NCI-H146 treated with DMSO at 0.1 percent for 48 hours (cell line): ENCODE data around the gene C10orf67.
"Not testable (repeated sequence)": the region's sequence is repeated elsewhere in the genome, so short reads cannot be mapped to it uniquely, and the experiment has no call there.

Experiments used
- DNase-seq: peaks from one replicate; lab custom pipeline; 2025; ENCODE audit not compliant: unreplicated experiment; lab: John Stamatoyannopoulos, UW

The C10orf67 gene

DNA sequence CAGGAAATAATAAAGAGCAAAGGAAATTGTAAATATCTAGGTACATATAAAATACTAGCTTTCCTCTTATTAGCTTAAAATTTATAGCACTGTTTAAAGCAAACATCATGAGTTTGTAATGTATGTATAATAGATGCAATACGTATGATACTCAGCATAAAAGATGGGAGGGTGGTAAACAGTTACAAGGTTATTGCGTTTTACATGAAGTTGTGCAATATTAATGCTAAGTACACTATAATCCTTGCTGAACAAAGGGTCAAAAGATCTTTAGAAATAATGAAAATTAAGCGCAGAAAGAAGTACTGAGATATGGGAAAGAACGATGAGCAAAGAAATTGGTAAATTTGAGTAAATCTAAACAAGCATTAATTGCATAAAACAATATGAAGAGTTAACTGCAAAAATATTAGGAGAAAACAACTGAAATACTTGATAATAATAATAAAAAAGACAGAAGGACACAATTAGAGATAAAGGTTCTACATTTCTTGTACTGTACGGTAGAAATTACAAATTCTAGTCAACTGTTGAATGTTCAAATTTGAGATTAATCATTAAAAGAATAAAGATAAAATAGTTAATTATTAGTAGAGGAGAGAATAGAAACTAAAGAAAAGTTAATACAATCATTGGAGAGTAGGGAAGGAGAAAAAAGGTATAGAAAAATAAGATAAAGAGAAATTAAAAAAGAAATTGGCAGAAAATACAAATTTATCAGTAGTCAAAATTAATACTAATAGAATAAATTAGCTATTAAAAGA is 17.9 kb downstream of the C10orf67 start:
- DNase-seq: no peak

DNA sequence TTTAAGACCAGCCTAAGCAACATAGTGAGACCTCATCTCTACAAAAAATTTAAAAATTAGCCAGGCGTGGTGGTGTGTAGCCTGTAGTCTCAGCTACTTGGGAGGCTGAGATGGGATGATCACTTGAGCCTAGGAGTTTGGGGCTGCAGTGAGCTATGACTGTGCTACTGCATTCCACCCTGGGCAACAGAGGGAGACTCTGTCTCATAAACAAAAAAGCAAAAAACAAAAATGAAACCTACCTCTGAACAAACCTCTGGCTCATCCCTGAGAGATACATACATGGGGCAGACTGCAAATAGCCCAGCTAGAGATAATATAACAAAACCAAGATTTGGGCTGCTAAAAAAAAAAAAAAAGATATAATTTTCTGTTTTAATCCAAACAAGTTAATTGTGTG is 19.5 kb downstream of the C10orf67 start:
- no peak for DNase-seq

DNA sequence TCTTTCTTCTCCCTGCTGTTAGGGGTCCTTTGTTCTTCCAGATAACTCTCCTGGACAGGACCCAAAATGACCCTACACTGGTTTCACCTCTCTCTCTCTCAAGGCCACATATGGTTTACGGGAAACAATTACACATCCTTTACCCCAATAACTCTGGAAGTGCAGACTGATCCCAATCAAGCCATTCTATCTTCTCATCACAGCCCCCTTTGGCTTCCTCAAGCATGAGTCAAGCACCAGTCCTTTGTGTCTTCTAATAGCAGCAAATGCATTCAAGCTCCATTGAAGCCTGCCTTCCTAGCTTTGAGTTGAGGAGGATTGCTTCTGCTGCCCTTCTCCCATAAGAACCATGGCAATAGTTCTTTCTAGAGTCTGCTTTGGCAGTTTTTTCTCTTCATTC is 20.2 kb downstream of the C10orf67 start:
- no peak for DNase-seq

DNA sequence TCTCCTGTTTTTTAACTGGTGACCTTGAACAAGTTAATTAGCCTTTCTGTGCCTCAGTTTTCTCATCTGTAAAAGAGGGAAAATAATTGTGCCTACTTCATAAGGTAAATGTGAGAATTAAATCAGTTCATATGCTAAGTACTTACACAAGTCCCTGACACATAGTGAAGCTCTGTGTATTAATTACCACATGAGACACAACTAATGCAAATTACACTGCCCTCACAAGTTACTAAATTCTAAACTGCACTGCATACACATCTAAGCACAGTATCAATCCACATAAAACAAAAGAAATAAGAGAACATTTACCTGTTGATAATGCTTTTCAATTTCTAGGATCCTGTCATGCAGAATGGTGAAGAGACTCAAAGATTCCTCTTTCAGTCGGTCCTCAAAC is 22.5 kb downstream of the C10orf67 start:
- no peak for DNase-seq

DNA sequence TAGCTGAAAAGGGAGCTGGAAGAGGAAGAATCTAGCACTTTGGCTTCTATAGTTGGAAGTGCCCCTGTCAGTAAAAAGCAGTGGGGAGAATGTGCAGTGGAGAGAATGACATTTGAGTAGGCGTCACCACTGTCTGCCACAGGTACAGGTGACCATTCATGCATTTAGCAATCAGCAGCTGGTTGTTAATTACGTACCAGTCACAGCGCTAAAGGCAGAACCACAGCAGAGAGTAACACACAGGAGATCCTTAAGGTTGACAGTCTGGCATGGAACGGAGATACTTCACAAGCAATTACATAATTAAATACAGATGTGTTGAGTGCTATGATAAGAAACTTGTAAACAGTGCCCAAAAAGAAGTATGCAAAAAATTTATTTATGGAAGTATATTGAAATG is 24.8 kb downstream of the C10orf67 start:
- DNase-seq: no peak

DNA sequence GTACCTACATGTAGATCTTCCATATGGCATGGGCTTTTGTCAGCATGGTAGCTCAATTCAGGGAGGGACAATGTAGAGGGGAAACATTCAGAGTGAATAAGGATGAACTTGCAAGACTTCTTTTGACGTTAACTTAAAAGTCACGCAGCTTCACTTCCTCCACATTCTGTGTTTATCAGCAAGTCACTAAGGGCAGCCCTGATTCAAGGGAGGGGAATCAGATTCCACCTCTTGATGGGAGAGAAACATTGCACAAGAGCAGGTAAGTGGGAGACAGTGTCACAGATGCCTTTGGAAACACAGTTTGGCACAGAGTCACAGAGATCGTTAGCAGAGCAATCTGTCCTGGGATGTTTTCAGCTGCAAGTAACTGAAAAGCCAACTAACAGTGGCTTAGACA is 26.2 kb downstream of the C10orf67 start:
- DNase-seq: no peak

DNA sequence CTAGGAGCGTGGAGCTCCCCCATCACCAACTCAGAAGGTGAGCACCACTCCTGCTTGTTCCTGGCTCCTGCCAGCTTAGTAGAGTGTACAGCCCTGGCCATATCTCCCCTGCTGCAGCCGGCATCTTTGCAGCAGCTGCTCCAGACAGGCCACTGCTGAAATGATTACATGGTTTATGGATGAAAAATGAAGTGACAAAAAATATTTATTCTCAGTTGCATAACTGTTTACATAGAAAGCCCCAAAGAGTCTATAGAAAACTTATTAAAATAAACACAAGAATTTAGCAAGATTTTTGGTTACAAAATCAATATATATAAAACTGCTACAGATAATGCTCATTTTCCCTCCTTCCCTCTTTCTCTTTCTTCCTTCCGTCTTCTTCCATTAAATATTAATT is 27.2 kb downstream of the C10orf67 start:
- no peak for DNase-seq

DNA sequence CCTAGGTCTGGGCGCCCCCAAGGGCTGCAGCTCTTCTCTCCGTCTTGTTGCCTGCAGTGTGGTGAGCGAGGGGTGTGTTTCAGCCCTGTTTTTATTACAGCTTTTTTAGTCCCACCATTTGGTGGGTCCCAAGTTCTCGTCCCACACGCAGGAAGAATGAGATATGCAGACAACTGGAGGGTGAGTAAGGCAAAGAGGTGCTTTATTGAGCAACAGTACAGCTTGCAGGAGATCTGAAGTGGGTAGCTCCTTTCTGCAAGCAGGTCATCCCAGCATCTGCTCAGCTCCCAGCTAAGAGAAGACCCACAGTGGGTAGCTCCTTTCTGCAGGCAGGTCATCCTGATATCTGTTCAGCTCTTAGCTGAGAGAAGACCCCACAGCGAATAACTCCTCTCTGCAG is 28.2 kb downstream of the C10orf67 start:
- DNase-seq: no peak

DNA sequence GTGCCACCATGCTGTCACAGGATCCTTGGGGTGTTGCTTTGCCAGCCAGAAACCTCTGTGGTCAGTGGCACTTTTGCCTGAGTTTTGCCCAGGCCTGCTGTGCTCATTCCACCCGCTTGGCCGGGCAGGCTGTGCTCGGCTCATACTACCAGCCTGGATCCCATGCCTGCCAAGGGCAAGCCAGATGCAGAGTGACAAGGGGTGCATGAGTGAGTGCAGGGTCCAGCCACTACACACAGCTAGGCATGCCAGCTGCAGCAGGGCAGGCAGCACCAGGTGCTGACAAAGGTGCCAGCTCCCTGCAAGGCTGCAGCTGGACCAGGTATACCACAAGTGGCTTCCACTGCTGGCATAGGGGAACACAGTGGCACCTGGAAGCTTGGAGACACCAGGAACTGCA is 28.6 kb downstream of the C10orf67 start:
- no peak for DNase-seq

DNA sequence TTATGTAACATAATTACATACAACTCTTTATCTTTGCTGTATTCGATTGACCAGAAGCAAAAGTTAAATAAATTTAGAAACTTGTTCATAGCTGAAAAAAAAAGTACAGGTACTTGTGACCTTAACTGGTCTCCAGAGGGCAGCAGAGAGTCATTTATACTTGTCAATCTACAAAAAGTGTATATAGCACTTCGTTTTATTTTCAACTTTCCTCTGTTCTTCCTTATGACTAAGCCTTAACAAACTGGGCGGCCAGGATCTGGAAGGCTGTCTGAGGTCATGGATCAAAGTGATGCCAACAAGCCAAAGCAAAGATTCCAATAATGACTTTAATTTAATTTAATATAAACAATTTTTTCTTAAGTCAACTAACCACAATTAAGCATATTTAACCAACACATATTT is 29.8 kb downstream of the C10orf67 start:
- DNase-seq: peak; percentile 32

DNA sequence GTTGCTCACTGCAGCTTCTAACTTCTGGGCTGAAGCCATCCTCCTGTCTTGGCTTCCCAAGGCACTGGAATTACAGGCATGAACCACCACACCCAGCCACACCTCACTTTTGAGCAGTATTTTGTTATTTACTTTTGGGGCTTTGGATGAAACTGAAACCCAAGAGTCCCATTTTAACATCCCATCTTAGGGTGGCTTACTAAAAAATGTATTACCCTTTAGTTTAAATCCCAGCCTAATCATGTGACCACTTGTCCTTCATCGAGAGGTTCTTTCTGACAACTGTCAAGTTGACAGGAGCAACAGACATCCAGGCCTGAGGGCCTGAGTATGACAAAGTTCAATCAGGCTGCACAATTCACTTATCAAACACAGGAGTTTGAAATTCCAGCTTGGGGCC is 33.6 kb downstream of the C10orf67 start:
- no peak for DNase-seq

DNA sequence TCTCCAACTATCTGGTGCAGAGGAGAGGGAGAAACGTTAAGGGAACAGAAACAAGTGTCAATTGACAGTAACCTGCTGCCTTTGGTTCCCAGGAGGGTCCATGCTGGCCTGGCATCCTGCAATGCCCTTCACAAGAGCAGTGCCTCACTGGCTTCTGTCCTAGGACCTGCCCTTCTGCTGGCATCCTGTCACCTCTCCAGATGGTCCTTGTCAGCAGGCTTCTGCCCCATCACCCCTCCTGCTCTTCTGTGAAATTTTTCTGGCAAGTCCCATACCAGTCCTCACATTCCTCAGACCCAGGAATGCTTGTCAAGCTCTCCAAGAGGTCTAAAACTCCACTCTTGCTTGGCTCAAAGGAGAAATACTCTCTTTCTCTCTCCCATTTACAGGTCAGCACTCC is 34.2 kb downstream of the C10orf67 start:
- no peak for DNase-seq

DNA sequence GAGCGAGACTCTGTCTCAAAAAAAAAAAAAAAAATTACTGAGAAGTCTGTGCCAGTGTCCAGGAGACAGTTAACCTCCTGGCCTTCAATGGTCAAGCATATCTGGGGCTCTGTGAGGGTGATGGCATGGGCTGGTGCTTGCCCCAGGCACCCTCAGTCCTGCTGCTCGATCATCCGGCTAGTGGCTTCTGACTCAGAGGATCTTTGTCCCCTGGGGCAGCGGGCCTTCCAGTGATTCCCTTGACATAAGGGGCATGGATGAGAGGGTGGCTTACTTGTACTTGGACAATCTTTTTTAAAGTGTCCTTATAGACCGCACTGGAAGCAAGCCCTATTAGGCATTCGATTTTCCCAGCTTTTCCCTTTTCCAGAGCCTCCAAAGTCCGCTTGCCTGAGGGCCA is 44.6 kb downstream of the C10orf67 start:
- not testable (repeated sequence) for DNase-seq

DNA sequence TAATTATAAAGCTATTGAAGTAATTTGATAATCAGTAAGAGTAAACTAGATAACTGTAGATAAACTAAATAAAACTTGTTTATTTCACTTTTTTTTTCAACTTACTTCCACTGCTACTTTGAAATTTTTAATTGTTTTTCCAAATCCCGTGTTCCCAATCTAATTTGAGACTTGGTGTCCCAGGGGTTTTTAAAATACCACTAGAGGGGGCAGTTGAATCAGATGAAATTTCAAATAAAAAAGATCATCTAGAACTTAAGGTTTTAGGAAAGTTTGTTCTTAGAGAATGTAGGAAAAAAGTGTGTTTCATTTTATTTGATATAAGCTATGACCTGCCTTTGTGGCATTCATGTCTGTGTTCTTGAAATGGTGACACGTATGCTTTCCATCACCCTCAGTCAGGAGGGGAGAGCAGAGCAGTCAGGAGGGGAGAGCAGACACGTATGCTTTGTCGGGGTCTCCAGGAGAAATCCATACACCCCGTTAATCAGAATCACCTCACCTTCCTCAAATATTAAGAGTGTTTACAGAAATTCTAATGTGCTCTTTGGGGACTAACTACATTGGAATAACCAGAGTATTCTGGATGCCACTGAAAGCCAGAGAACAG is 49.9 kb downstream of the C10orf67 start:
- DNase-seq: no peak

DNA sequence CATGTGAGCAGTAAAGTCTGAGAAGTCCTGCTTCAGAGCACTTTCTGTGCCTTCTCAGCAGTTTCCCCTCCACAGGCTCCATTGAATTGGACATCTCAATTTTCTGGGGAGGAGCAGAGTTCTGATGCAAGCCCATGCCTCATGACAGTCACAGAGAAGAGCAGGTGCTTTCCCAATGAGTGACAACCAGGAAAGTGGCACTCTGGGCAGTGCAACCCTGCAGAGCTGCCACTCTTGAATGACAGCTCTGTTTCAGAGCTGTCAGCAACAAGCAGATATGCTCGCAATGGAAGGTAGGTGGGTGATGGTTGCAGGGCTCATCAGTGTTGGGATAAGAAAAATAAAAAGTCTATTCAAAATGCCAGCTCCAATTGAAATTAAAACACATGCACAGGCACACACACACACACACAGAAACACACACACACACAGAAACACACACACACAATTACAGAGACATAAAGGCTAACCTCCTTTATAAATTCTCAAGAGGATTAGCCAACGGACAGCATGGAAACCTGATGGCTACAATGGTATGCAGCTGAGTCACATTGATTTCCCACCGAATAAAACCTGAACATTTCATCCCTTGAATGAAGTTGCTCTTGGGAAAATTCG is 50.5 kb downstream of the C10orf67 start:
- no peak for DNase-seq

DNA sequence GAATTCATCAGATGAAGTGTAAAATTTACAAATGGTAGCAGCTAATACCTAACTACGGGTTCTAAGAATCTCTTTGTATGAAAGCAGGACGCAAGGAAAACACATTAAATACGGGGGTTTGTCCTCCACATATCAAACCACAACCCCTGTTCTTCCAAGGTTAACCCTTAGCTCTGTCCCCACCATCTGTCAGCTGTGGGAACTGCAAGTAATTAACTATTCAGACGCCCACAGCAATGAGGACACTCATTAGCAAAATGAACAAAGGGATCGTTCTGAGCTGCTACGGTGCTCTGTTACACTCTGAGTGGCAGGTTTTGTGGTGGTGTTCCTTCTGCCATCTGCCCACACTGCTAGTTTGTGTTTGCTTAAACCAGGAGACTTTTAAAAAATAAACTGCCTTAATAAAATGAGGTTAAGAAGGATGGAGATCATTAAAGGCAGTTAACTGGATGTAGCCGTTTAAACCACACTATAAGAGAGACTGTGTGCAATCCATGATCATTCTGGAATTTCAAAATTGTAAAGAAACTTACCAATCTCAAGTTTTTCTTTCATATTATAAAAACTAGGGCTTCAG is 51.4 kb downstream of the C10orf67 start:
- peak; percentile 38 for DNase-seq

DNA sequence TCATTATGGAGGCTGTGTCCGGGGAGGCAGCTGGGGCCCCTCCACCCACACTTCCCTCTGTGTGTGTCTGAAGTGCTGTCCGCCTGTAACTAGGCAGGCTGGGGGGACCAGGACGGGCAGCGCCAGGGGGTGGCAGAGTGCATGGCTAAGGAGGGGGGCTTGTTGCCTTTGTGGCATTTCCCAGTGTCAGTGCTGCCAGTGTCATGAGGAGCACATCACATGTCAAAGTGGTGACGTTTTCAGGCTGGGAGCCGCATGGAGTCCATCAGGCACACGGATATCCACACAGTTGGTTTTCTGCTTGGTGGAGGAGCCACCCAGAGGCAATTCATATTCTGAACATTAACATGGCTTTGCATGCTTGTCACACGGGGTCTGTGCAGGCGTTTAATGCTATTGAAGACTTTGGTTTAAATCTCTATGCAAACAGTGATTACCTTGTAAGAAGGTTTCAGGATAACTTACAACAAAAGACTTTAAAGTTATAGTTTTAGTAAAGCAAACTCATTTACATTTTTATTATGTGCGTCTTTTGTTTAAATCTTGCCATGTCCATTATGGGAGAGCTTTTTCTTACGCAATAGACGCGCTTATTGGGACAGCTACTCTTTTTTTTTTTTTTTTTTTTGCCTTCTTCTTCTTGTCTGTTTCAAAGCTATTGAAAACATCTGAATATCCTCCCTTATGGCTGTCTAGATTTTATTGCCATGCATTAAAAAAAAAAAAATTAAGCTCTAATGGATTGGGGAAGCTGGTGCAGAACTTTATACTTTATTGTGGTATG is 52.9 kb downstream of the C10orf67 start:
- DNase-seq: no peak

DNA sequence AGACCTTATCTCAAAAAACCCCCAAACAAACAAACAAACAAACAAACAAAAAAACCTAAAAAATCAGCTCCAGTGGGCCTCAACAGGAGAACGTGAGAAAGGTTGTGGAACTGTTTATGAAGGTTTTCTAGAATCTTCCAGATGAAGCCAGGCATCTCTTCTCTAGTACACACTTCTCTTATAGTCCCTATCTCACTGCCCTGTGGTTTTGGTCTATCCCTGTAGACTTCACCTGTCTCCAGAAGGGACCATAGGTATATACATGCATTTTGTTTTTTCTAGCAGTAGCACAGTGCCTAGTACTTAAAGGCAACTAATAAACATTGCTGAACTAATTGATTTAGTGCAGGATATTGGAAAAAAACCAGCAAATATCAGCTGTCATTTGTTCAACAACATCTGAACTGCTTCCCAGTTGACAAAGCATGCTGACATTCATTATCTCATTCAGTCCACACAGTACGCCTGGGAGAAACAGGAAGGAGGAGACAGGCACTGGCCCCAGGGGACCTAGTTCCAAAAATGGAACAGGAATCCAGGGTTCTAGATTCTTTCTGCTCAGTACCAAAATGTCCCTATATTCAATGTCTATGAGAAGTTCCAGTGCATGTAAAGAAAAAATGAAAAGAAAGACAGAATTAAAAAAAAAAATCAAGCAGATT is 59.8 kb downstream of the C10orf67 start:
- no peak for DNase-seq

DNA sequence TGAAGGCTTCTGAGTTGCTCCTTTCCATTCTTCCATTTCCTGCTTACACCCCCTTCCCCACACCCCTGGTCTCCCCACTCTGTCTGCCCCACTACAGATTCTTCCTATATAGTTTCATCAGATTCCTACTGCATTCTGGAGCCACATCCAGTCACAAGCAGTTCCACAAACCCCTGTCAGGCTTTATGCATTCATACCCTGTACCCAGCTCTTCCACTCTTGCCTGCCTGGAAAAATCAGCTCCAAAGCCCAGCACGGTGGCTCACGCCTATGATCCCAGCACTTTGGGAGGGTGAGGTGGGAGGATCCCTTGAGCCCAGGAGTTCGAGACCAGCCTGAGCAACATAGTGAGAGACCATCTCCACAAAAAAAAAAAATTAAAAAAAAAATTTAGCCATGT is 60.4 kb downstream of the C10orf67 start:
- DNase-seq: no peak

DNA sequence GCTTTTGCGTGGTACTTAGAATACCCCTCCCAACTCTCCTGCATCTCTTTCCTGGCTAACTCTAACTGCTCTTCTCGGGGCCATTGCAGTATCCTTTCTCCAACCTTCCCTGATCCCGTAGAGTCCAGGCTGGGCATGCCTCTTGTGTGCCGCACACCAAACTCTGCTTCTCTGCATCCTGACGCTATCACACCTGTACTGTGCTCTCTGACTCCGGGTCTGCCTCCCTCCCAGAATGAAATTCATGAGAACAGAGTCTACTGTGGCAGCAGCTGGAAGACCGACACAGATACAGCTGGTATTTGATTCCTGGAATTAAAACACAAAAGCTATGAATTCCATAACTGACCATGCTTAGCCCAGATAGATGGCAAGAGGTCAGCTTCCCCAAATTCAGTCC is 60.9 kb downstream of the C10orf67 start:
- DNase-seq: no peak

DNA sequence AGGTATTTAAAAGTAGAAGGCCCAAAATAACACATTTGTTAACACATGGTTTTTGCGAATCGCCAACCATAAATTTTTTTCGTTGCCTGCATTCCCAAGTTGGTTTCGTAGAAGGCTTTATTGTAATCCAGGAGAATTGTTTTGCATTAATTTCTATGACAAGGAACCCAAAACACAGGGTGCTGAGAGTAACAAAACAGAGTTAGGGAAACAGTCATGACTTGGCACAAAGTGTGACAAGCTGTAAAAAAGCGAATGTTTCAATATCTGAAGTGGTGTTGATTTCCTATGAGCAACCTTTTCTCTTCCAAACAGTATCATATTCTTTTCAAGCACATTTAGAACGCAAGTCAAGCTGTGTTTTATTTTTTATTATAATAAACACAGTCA is 63.6 kb downstream of the C10orf67 start:
- DNase-seq: no peak
